ENCODE measurements around the gene RUNX1. TPM values are rescaled to one million over a fixed set of nuclear protein-coding genes. Genes with fewer than 3 reads are reported as not detected.
A peak's percentile ranks its signal among the peaks of the same experiment; 100 is the strongest.

Gene RUNX1
- total and polyA plus RNA-seq, 7 experiments from 2014 or later = 27.9 to 154 (median 85.1) TPM

- H3K27ac Mint-ChIP-seq = no peak overlapping the region
- Histone ChIP-seq H3K4me3 (ENCODE audit: low read length) (no peak overlapping the region), H3K27ac (ENCODE audit: low read depth, low read length) (no peak overlapping the region), H3K9me3 (ENCODE audit: control insufficient read depth in 2 of 3, low read length in 3 of 3) (no peaks in the 10 kb centered on the region), H3K36me3 (ENCODE audit: control insufficient read depth in 2 of 3, insufficient read depth in 3 of 3, low read length in 3 of 3) (no peaks in the 10 kb centered on the region), H3K4me1 (ENCODE audit: control insufficient read depth in 2 of 2, insufficient read depth in 2 of 2, low read length in 2 of 2) (no peaks in the 10 kb centered on the region), H3K27me3 (ENCODE audit: control insufficient read depth in 2 of 2, insufficient read depth in 2 of 2, low read length in 2 of 2) (no peaks in the 10 kb centered on the region)
- H3K36me3 Mint-ChIP-seq = peaks cover 0 to 10% (median 0%) of the 10 kb centered on the region in 5 donors
- POLR2A ChIA-PET = no interaction called here
- DNase-seq = no peak
- intact Hi-C loops (cut with micrococcal nuclease) = no loop called here
- CTCF ChIA-PET = no interaction called here
- ATAC-seq = no peak
- peaks cover 0 to 6% (median 0%) of the 10 kb centered on the region in 7 donors for H3K4me1 Mint-ChIP-seq
- H3K27me3 Mint-ChIP-seq = no peaks in the 10 kb centered on the region
- no peak overlapping the region for H3K4me3 Mint-ChIP-seq
- peaks cover 0 to 12% (median 0%) of the 10 kb centered on the region in 11 donors for H3K9me3 Mint-ChIP-seq
Measured at GRCh38 chr21:35090403-35090802, 41.3 kb upstream of the RUNX1 start.

GRCh38 chr21:35088319-35088771, 39.2 kb upstream of the RUNX1 start:
- H3K27ac Mint-ChIP-seq = no peak overlapping the region
- no peak overlapping the region for H3K4me3 Mint-ChIP-seq
- no peaks in the 10 kb centered on the region for H3K9me3 ChIP-seq (ENCODE audit: control insufficient read depth in 2 of 3, low read length in 3 of 3)
- H3K36me3 Mint-ChIP-seq = peaks cover 4 to 10% (median 4%) of the 10 kb centered on the region in 5 donors
- no peaks in the 10 kb centered on the region for H3K27me3 ChIP-seq (ENCODE audit: control insufficient read depth in 2 of 2, insufficient read depth in 2 of 2, low read length in 2 of 2)
- H3K27me3 Mint-ChIP-seq = no peaks in the 10 kb centered on the region
- H3K9me3 Mint-ChIP-seq = peaks cover 0 to 10% (median 0%) of the 10 kb centered on the region in 11 donors
- DNase-seq (no peak), ATAC-seq (no peak)
- no peak overlapping the region for H3K4me3 ChIP-seq (ENCODE audit: low read length)
- POLR2A ChIA-PET = no interaction called here
- no peaks in the 10 kb centered on the region for H3K36me3 ChIP-seq (ENCODE audit: control insufficient read depth in 2 of 3, insufficient read depth in 3 of 3, low read length in 3 of 3)
- H3K4me1 ChIP-seq (ENCODE audit: control insufficient read depth in 2 of 2, insufficient read depth in 2 of 2, low read length in 2 of 2) = no peaks in the 10 kb centered on the region
- CTCF ChIA-PET = no interaction called here
- H3K27ac ChIP-seq (ENCODE audit: low read depth, low read length) = no peak overlapping the region
- intact Hi-C loops (cut with micrococcal nuclease) = no loop called here
- peaks cover 0 to 6% (median 0%) of the 10 kb centered on the region in 7 donors for H3K4me1 Mint-ChIP-seq

- no peak overlapping the region for H3K27ac ChIP-seq (ENCODE audit: low read depth, low read length)
- Mint-ChIP-seq H3K27ac (no peak overlapping the region), H3K4me1 (peaks cover 0 to 6% (median 0%) of the 10 kb centered on the region in 7 donors), H3K36me3 (peaks cover 4 to 11% (median 6%) of the 10 kb centered on the region in 5 donors), H3K4me3 (no peak overlapping the region), H3K9me3 (peaks cover 0 to 10% (median 0%) of the 10 kb centered on the region in 11 donors), H3K27me3 (no peaks in the 10 kb centered on the region)
- DNase-seq (no peak), ATAC-seq (no peak)
- ChIA-PET POLR2A (no interaction called here), CTCF (no interaction called here)
- no peak overlapping the region for H3K4me3 ChIP-seq (ENCODE audit: low read length)
- H3K4me1 ChIP-seq (ENCODE audit: control insufficient read depth in 2 of 2, insufficient read depth in 2 of 2, low read length in 2 of 2) = no peaks in the 10 kb centered on the region
- no peaks in the 10 kb centered on the region for H3K27me3 ChIP-seq (ENCODE audit: control insufficient read depth in 2 of 2, insufficient read depth in 2 of 2, low read length in 2 of 2)
- intact Hi-C loops (cut with micrococcal nuclease) = no loop called here
- H3K9me3 ChIP-seq (ENCODE audit: control insufficient read depth in 2 of 3, low read length in 3 of 3) = no peaks in the 10 kb centered on the region
- no peaks in the 10 kb centered on the region for H3K36me3 ChIP-seq (ENCODE audit: control insufficient read depth in 2 of 3, insufficient read depth in 3 of 3, low read length in 3 of 3)
Measured at GRCh38 chr21:35086357-35086756, 37.3 kb upstream of the RUNX1 start.

- intact Hi-C loops (cut with micrococcal nuclease) = no loop called here
- Histone ChIP-seq H3K27me3 (ENCODE audit: control insufficient read depth in 2 of 2, insufficient read depth in 2 of 2, low read length in 2 of 2) (no peaks in the 10 kb centered on the region), H3K27ac (ENCODE audit: low read depth, low read length) (no peak overlapping the region), H3K36me3 (ENCODE audit: control insufficient read depth in 2 of 3, insufficient read depth in 3 of 3, low read length in 3 of 3) (no peaks in the 10 kb centered on the region), H3K4me1 (ENCODE audit: control insufficient read depth in 2 of 2, insufficient read depth in 2 of 2, low read length in 2 of 2) (no peaks in the 10 kb centered on the region), H3K4me3 (ENCODE audit: low read length) (no peak overlapping the region), H3K9me3 (ENCODE audit: control insufficient read depth in 2 of 3, low read length in 3 of 3) (no peaks in the 10 kb centered on the region)
- CTCF ChIA-PET = no interaction called here
- Mint-ChIP-seq H3K4me1 (peaks cover 0 to 5% (median 0%) of the 10 kb centered on the region in 7 donors), H3K36me3 (peaks cover 4 to 10% (median 6%) of the 10 kb centered on the region in 5 donors), H3K9me3 (peaks cover 0 to 10% (median 0%) of the 10 kb centered on the region in 11 donors), H3K27me3 (no peaks in the 10 kb centered on the region), H3K27ac (no peak overlapping the region), H3K4me3 (no peak overlapping the region)
- DNase-seq (no peak), ATAC-seq (no peak)
- POLR2A ChIA-PET = interaction anchor here (1.3 kb wide), 1 partner anchor 33 kb away, joined by 4 read pairs; no protein-coding TSS in a partner anchor
Measured at GRCh38 chr21:35084869-35085268, 35.8 kb upstream of the RUNX1 start.

GRCh38 chr21:35083246-35083645, 34.1 kb upstream of the RUNX1 start:
- no peak overlapping the region for H3K27ac Mint-ChIP-seq
- H3K4me1 ChIP-seq (ENCODE audit: control insufficient read depth in 2 of 2, insufficient read depth in 2 of 2, low read length in 2 of 2) = no peaks in the 10 kb centered on the region
- ATAC-seq = no peak
- H3K4me3 Mint-ChIP-seq = no peak overlapping the region
- intact Hi-C loops (cut with micrococcal nuclease) = no loop called here
- no peak for DNase-seq
- H3K27ac ChIP-seq (ENCODE audit: low read depth, low read length) = no peak overlapping the region
- ChIA-PET POLR2A (interaction anchor here (1.0 kb wide), 1 partner anchor 9 kb away, joined by 4 read pairs; no protein-coding TSS in a partner anchor), CTCF (no interaction called here)
- no peaks in the 10 kb centered on the region for H3K27me3 ChIP-seq (ENCODE audit: control insufficient read depth in 2 of 2, insufficient read depth in 2 of 2, low read length in 2 of 2)
- peaks cover 4 to 9% (median 6%) of the 10 kb centered on the region in 5 donors for H3K36me3 Mint-ChIP-seq
- peaks cover 0 to 10% (median 0%) of the 10 kb centered on the region in 11 donors for H3K9me3 Mint-ChIP-seq
- no peak overlapping the region for H3K4me3 ChIP-seq (ENCODE audit: low read length)
- no peaks in the 10 kb centered on the region for H3K36me3 ChIP-seq (ENCODE audit: control insufficient read depth in 2 of 3, insufficient read depth in 3 of 3, low read length in 3 of 3)
- H3K27me3 Mint-ChIP-seq = no peaks in the 10 kb centered on the region
- H3K4me1 Mint-ChIP-seq = peaks cover 0 to 2% (median 0%) of the 10 kb centered on the region in 7 donors
- no peaks in the 10 kb centered on the region for H3K9me3 ChIP-seq (ENCODE audit: control insufficient read depth in 2 of 3, low read length in 3 of 3)

- ChIA-PET CTCF (no interaction called here), POLR2A (no interaction called here)
- peaks cover 4 to 9% (median 6%) of the 10 kb centered on the region in 5 donors for H3K36me3 Mint-ChIP-seq
- H3K4me3 Mint-ChIP-seq = no peak overlapping the region
- peaks cover 0 to 3% (median 0%) of the 10 kb centered on the region in 7 donors for H3K4me1 Mint-ChIP-seq
- Histone ChIP-seq H3K36me3 (ENCODE audit: control insufficient read depth in 2 of 3, insufficient read depth in 3 of 3, low read length in 3 of 3) (no peaks in the 10 kb centered on the region), H3K27ac (ENCODE audit: low read depth, low read length) (no peak overlapping the region), H3K4me1 (ENCODE audit: control insufficient read depth in 2 of 2, insufficient read depth in 2 of 2, low read length in 2 of 2) (no peaks in the 10 kb centered on the region), H3K9me3 (ENCODE audit: control insufficient read depth in 2 of 3, low read length in 3 of 3) (no peaks in the 10 kb centered on the region), H3K4me3 (ENCODE audit: low read length) (no peak overlapping the region), H3K27me3 (ENCODE audit: control insufficient read depth in 2 of 2, insufficient read depth in 2 of 2, low read length in 2 of 2) (no peaks in the 10 kb centered on the region)
- intact Hi-C loops (cut with micrococcal nuclease) = no loop called here
- H3K27me3 Mint-ChIP-seq = no peaks in the 10 kb centered on the region
- ATAC-seq (no peak), DNase-seq (no peak)
- H3K27ac Mint-ChIP-seq = peak overlapping the region in 1 of 9 donors; percentile 2
- peaks cover 0 to 10% (median 0%) of the 10 kb centered on the region in 11 donors for H3K9me3 Mint-ChIP-seq
Measured at GRCh38 chr21:35081861-35082260, 32.8 kb upstream of the RUNX1 start.

- H3K4me3 ChIP-seq (ENCODE audit: low read length) = no peak overlapping the region
- POLR2A ChIA-PET = interaction anchor here (0.6 kb wide), 1 partner anchor 478 kb away, joined by 3 read pairs; no protein-coding TSS in a partner anchor
- H3K27ac Mint-ChIP-seq = peak overlapping the region in 1 of 9 donors; percentile 1
Measured at GRCh38 chr21:35079181-35079580, 30.1 kb upstream of the RUNX1 start.

More at GRCh38 chr21:35079181-35079580, 30.1 kb upstream of the RUNX1 start:
- peaks cover 0 to 6% (median 0%) of the 10 kb centered on the region in 7 donors for H3K4me1 Mint-ChIP-seq
- no peaks in the 10 kb centered on the region for H3K4me1 ChIP-seq (ENCODE audit: control insufficient read depth in 2 of 2, insufficient read depth in 2 of 2, low read length in 2 of 2)
- CTCF ChIA-PET = no interaction called here
- no peak overlapping the region for H3K4me3 Mint-ChIP-seq
- intact Hi-C loops (cut with micrococcal nuclease) = no loop called here
- peaks cover 3 to 8% (median 5%) of the 10 kb centered on the region in 5 donors for H3K36me3 Mint-ChIP-seq
- H3K27me3 ChIP-seq (ENCODE audit: control insufficient read depth in 2 of 2, insufficient read depth in 2 of 2, low read length in 2 of 2) = no peaks in the 10 kb centered on the region
- H3K36me3 ChIP-seq (ENCODE audit: control insufficient read depth in 2 of 3, insufficient read depth in 3 of 3, low read length in 3 of 3) = no peaks in the 10 kb centered on the region
- H3K27me3 Mint-ChIP-seq = no peaks in the 10 kb centered on the region
- H3K9me3 Mint-ChIP-seq = peaks cover 0 to 9% (median under 1%) of the 10 kb centered on the region in 11 donors
- peaks cover 0 to 2% (median 0%) of the 10 kb centered on the region in 3 experiments for H3K9me3 ChIP-seq (ENCODE audit: control insufficient read depth in 2 of 3, low read length in 3 of 3)
- DNase-seq (no peak), ATAC-seq (no peak)
- H3K27ac ChIP-seq (ENCODE audit: low read depth, low read length) = no peak overlapping the region

Data from naive thymus-derived CD4-positive, alpha-beta T cell (primary cell).